IgD-negative memory B cell (primary cell): ENCODE data around the gene ERGIC1. TPM values are rescaled to one million over a fixed set of nuclear protein-coding genes. Genes with fewer than 3 reads are reported as not detected.
A peak's percentile ranks its signal among the peaks of the same experiment; 100 is the strongest.

Source experiments
- H3K27ac Mint-ChIP-seq, 3 donors: one replicate each; pipeline ENCODE4 v1.8.0; 2020 to 2022; ENCODE audit warnings: mild to moderate bottlenecking in 3 of 3, mixed read lengths in 3 of 3, moderate library complexity in 1 of 3
- H3K27me3 Mint-ChIP-seq: one replicate; pipeline ENCODE4 v1.8.0; 2021; ENCODE audit warnings: mixed read lengths
- H3K36me3 Mint-ChIP-seq: one replicate; pipeline ENCODE4 v1.8.0; 2020; ENCODE audit warnings: mild to moderate bottlenecking, mixed read lengths
- H3K4me1 Mint-ChIP-seq, 3 donors: one replicate each; pipeline ENCODE4 v1.8.0; 2020 to 2022; ENCODE audit warnings: mixed read lengths in 3 of 3, mild to moderate bottlenecking in 1 of 3
- H3K4me3 Mint-ChIP-seq, 4 donors: one replicate each; pipeline ENCODE4 v1.8.0; 2020 to 2022; ENCODE audit warnings: mild to moderate bottlenecking in 4 of 4, mixed read lengths in 4 of 4, moderate library complexity in 3 of 4
- H3K9me3 Mint-ChIP-seq, 3 donors: one replicate each; pipeline ENCODE4 v1.8.0; 2020 to 2021; ENCODE audit warnings: mixed read lengths in 3 of 3, mild to moderate bottlenecking in 1 of 3
- polyA plus RNA-seq: library from polyadenylated mRNA; unstranded; fragments of 300-500 nt; fragmentation: Illumina TruSeq; gene quantifications from one replicate; pipeline ENCODE4 v1.2.3, GENCODE V29; 2021

Gene ERGIC1
- polyA plus RNA-seq, 1 donor from 2014 or later, result 55.8 TPM

GRCh38 chr5:172939071-172939470 is 105.0 kb downstream of the ERGIC1 start:
- peaks cover 8% of the 10 kb centered on the region for H3K36me3 Mint-ChIP-seq
- H3K27ac Mint-ChIP-seq, result no peak overlapping the region
- no peaks in the 10 kb centered on the region for H3K27me3 Mint-ChIP-seq
- no peak overlapping the region for H3K4me3 Mint-ChIP-seq
- H3K4me1 Mint-ChIP-seq, result no peaks in the 10 kb centered on the region
- H3K9me3 Mint-ChIP-seq, result no peaks in the 10 kb centered on the region

GRCh38 chr5:172939611-172940267 is 105.7 kb downstream of the ERGIC1 start:
- no peaks in the 10 kb centered on the region for H3K4me1 Mint-ChIP-seq
- H3K27ac Mint-ChIP-seq, result peak overlapping the region in 2 of 3 donors; percentile 23 to 50
- no peak overlapping the region for H3K4me3 Mint-ChIP-seq
- H3K9me3 Mint-ChIP-seq, result no peaks in the 10 kb centered on the region
- peaks cover 6% of the 10 kb centered on the region for H3K36me3 Mint-ChIP-seq
- no peaks in the 10 kb centered on the region for H3K27me3 Mint-ChIP-seq

- no peak overlapping the region for H3K4me3 Mint-ChIP-seq
- H3K9me3 Mint-ChIP-seq, result no peaks in the 10 kb centered on the region
- H3K27me3 Mint-ChIP-seq, result no peaks in the 10 kb centered on the region
- peaks cover 6% of the 10 kb centered on the region for H3K36me3 Mint-ChIP-seq
- no peaks in the 10 kb centered on the region for H3K4me1 Mint-ChIP-seq
- peak overlapping the region in 2 of 3 donors; percentile 10 to 50 for H3K27ac Mint-ChIP-seq
Observed at GRCh38 chr5:172940268-172941066, 106.4 kb downstream of the ERGIC1 start.

GRCh38 chr5:172941067-172941516 is 107.0 kb downstream of the ERGIC1 start:
- no peaks in the 10 kb centered on the region for H3K9me3 Mint-ChIP-seq
- H3K36me3 Mint-ChIP-seq, result peaks cover 6% of the 10 kb centered on the region
- H3K4me1 Mint-ChIP-seq, result no peaks in the 10 kb centered on the region
- no peak overlapping the region for H3K27ac Mint-ChIP-seq
- H3K4me3 Mint-ChIP-seq, result no peak overlapping the region
- H3K27me3 Mint-ChIP-seq, result no peaks in the 10 kb centered on the region

- H3K27me3 Mint-ChIP-seq, result no peaks in the 10 kb centered on the region
Observed at GRCh38 chr5:172942556-172942955, 108.5 kb downstream of the ERGIC1 start.

GRCh38 chr5:172943283-172943841 is 109.3 kb downstream of the ERGIC1 start:
- Mint-ChIP-seq H3K9me3 (no peaks in the 10 kb centered on the region), H3K27ac (peak overlapping the region in 1 of 3 donors; percentile 76), H3K36me3 (peaks cover 2% of the 10 kb centered on the region), H3K4me1 (no peaks in the 10 kb centered on the region), H3K27me3 (no peaks in the 10 kb centered on the region), H3K4me3 (no peak overlapping the region)

More at GRCh38 chr5:172942556-172942955, 108.5 kb downstream of the ERGIC1 start:
- Mint-ChIP-seq H3K27ac (peak overlapping the region in 1 of 3 donors; percentile 76), H3K4me1 (no peaks in the 10 kb centered on the region), H3K9me3 (no peaks in the 10 kb centered on the region), H3K36me3 (peaks cover 2% of the 10 kb centered on the region), H3K4me3 (no peak overlapping the region)

- Mint-ChIP-seq H3K9me3 (no peaks in the 10 kb centered on the region), H3K36me3 (peaks cover 2% of the 10 kb centered on the region), H3K4me3 (no peak overlapping the region), H3K4me1 (no peaks in the 10 kb centered on the region), H3K27me3 (no peaks in the 10 kb centered on the region), H3K27ac (no peak overlapping the region)
Observed at GRCh38 chr5:172943906-172944305, 109.9 kb downstream of the ERGIC1 start.

- Mint-ChIP-seq H3K36me3 (peaks cover 2% of the 10 kb centered on the region), H3K27ac (no peak overlapping the region), H3K9me3 (no peaks in the 10 kb centered on the region), H3K4me1 (no peaks in the 10 kb centered on the region), H3K27me3 (no peaks in the 10 kb centered on the region), H3K4me3 (no peak overlapping the region)
Observed at GRCh38 chr5:172944741-172945140, 110.7 kb downstream of the ERGIC1 start.

GRCh38 chr5:172945151-172945550 is 111.1 kb downstream of the ERGIC1 start:
- H3K9me3 Mint-ChIP-seq, result no peaks in the 10 kb centered on the region
- H3K4me3 Mint-ChIP-seq, result no peak overlapping the region
- peaks cover 2% of the 10 kb centered on the region for H3K36me3 Mint-ChIP-seq
- H3K4me1 Mint-ChIP-seq, result no peaks in the 10 kb centered on the region
- H3K27me3 Mint-ChIP-seq, result no peaks in the 10 kb centered on the region
- no peak overlapping the region for H3K27ac Mint-ChIP-seq

GRCh38 chr5:172946146-172946545 is 112.1 kb downstream of the ERGIC1 start:
- H3K36me3 Mint-ChIP-seq, result peaks cover 2% of the 10 kb centered on the region
- no peak overlapping the region for H3K27ac Mint-ChIP-seq
- no peaks in the 10 kb centered on the region for H3K9me3 Mint-ChIP-seq
- H3K4me1 Mint-ChIP-seq, result no peaks in the 10 kb centered on the region
- H3K27me3 Mint-ChIP-seq, result no peaks in the 10 kb centered on the region
- H3K4me3 Mint-ChIP-seq, result no peak overlapping the region

- peaks cover 0 to 4% (median under 1%) of the 10 kb centered on the region in 3 donors for H3K4me1 Mint-ChIP-seq
- H3K27me3 Mint-ChIP-seq, result no peaks in the 10 kb centered on the region
- peaks cover 2% of the 10 kb centered on the region for H3K36me3 Mint-ChIP-seq
- no peaks in the 10 kb centered on the region for H3K9me3 Mint-ChIP-seq
- no peak overlapping the region for H3K4me3 Mint-ChIP-seq
- no peak overlapping the region for H3K27ac Mint-ChIP-seq
Observed at GRCh38 chr5:172949426-172949825, 115.4 kb downstream of the ERGIC1 start.

- Mint-ChIP-seq H3K27me3 (no peaks in the 10 kb centered on the region), H3K27ac (peak overlapping the region in 2 of 3 donors; percentile 42 to 71)
Observed at GRCh38 chr5:172950176-172950965, 116.3 kb downstream of the ERGIC1 start.

GRCh38 chr5:172951371-172952033 is 117.5 kb downstream of the ERGIC1 start:
- H3K36me3 Mint-ChIP-seq, result peaks cover 2% of the 10 kb centered on the region
- H3K27ac Mint-ChIP-seq, result peak overlapping the region in 2 of 3 donors; percentile 49 to 73
- peaks cover 0 to 2% (median 0%) of the 10 kb centered on the region in 3 donors for H3K9me3 Mint-ChIP-seq
- peak overlapping the region in 1 of 4 donors; percentile 39 for H3K4me3 Mint-ChIP-seq
- H3K27me3 Mint-ChIP-seq, result no peaks in the 10 kb centered on the region
- peaks cover 0 to 7% (median 5%) of the 10 kb centered on the region in 3 donors for H3K4me1 Mint-ChIP-seq

More at GRCh38 chr5:172950176-172950965, 116.3 kb downstream of the ERGIC1 start:
- H3K4me1 Mint-ChIP-seq, result peaks cover 0 to 7% (median 5%) of the 10 kb centered on the region in 3 donors
- peaks cover 2% of the 10 kb centered on the region for H3K36me3 Mint-ChIP-seq
- H3K4me3 Mint-ChIP-seq, result no peak overlapping the region
- H3K9me3 Mint-ChIP-seq, result peaks cover 0 to 2% (median 0%) of the 10 kb centered on the region in 3 donors

- H3K4me1 Mint-ChIP-seq, result peaks cover 0 to 9% (median 5%) of the 10 kb centered on the region in 3 donors
- no peaks in the 10 kb centered on the region for H3K27me3 Mint-ChIP-seq
- H3K9me3 Mint-ChIP-seq, result peaks cover 0 to 2% (median 0%) of the 10 kb centered on the region in 3 donors
Observed at GRCh38 chr5:172952034-172952511, 118.0 kb downstream of the ERGIC1 start.

More at GRCh38 chr5:172952034-172952511, 118.0 kb downstream of the ERGIC1 start:
- H3K36me3 Mint-ChIP-seq, result peaks cover 2% of the 10 kb centered on the region
- peak overlapping the region in 1 of 4 donors; percentile 39 for H3K4me3 Mint-ChIP-seq
- peak overlapping the region in 2 of 3 donors; percentile 49 to 73 for H3K27ac Mint-ChIP-seq
